Measurements from ENCODE around the gene WBP11. TPM values are rescaled to one million over a fixed set of nuclear protein-coding genes. Genes with fewer than 3 reads are reported as not detected.
A peak's percentile ranks its signal among the peaks of the same experiment; 100 is the strongest.

Gene WBP11
- total RNA-seq, 6 experiments from 2014 or later, result 8.6 to 24.9 (median 16.9) TPM

DNA sequence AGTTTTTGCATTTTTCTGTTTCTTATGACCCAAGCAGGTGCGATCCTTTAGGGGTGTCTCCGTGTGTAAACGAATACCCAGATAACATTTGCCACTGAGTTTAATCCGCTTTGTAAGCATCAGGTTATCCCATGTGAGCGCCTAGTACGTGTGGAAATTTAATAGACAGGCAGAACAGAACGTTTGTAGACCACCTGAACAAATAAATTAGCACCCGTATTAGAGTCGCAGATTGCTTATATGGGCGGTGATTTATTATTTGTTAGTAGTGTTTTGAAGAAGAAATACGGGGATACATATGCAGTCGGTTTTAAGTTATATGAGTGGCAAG lies 517 bp upstream of the WBP11 start:
- peak overlapping the region; percentile 18 to 91 (median 71) for H3K27ac ChIP-seq
- TF ChIP-seq POLR2A (IDR thresholded peaks at IDR 0.05), result no peak
- TF ChIP-seq, protein P1, sequence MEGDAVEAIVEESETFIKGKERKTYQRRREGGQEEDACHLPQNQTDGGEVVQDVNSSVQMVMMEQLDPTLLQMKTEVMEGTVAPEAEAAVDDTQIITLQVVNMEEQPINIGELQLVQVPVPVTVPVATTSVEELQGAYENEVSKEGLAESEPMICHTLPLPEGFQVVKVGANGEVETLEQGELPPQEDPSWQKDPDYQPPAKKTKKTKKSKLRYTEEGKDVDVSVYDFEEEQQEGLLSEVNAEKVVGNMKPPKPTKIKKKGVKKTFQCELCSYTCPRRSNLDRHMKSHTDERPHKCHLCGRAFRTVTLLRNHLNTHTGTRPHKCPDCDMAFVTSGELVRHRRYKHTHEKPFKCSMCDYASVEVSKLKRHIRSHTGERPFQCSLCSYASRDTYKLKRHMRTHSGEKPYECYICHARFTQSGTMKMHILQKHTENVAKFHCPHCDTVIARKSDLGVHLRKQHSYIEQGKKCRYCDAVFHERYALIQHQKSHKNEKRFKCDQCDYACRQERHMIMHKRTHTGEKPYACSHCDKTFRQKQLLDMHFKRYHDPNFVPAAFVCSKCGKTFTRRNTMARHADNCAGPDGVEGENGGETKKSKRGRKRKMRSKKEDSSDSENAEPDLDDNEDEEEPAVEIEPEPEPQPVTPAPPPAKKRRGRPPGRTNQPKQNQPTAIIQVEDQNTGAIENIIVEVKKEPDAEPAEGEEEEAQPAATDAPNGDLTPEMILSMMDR (IDR thresholded peaks at IDR 0.05), result no peak
- H3K9me3 ChIP-seq, result no peaks in the 10 kb centered on the region
- H3K27me3 ChIP-seq, result no peaks in the 10 kb centered on the region
- WGBS (ENCODE audit: insufficient coverage, low coverage, low lambda C conversion rate, missing lambda C conversion rate), result 0% methylated on average over 12 of the region's 12 CpGs
- peaks cover 0 to 10% (median 4%) of the 10 kb centered on the region in 4 donors for H3K36me3 ChIP-seq
- H3K4me1 ChIP-seq, result peaks cover 0 to 11% (median 2%) of the 10 kb centered on the region in 4 donors
- intact Hi-C loops (cut with DNase I), result no loop called here
- peak overlapping the region; percentile 75 to 87 (median 86) for H3K4me3 ChIP-seq
- DNase-seq (no peak), ATAC-seq (peak; percentile 18 to 39 (median 21))

DNA sequence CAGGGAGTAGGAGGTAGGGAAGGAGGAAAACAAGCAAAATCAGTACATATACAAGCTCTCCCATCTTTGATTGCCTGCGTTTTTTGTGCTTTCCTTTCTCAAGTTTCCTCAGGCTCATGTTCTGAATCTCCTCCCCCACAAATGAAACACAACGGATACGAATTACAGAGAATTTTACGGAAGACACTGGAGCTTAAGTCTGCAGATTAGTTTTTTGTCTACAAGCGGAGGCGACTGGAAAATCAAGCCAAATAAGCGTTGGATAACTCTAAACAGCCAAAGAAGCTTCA lies 612 bp downstream of the WBP11 start:
- under 1% methylated on average over 7 of the region's 7 CpGs for WGBS (ENCODE audit: insufficient coverage, low coverage, low lambda C conversion rate, missing lambda C conversion rate)
- ATAC-seq (no peak), DNase-seq (no peak)
- TF ChIP-seq, protein P1 (IDR thresholded peaks at IDR 0.05), result no peak
- no peak for TF ChIP-seq POLR2A (IDR thresholded peaks at IDR 0.05)
- Histone ChIP-seq H3K36me3 (peaks cover 0 to 21% (median 8%) of the 10 kb centered on the region in 4 donors), H3K9me3 (no peaks in the 10 kb centered on the region), H3K27me3 (no peaks in the 10 kb centered on the region), H3K27ac (peak overlapping the region; percentile 88 to 91 (median 90)), H3K4me1 (peaks cover 0 to 11% (median 2%) of the 10 kb centered on the region in 4 donors), H3K4me3 (peak overlapping the region; percentile 75 to 87 (median 86))
- intact Hi-C loops (cut with DNase I), result no loop called here

DNA sequence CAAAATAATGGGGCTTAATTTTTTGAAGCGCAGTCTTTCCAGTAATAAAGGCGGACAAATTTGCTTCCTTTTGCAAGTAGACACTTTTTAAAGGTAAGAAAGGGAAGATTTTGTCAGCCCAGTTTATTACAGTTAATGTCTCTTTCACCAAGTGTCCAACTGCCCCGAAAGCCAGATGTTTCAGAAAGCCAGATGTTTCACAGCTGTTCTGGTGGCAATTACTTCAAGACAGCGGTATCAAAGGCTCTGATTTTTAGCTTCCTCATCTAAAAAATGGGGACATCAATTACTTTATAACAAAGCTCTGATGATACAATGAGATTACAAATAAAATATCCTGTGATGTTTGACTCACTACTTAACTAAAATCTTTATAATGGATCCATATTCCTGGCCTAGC lies 1.0 kb downstream of the WBP11 start:
- Histone ChIP-seq H3K27me3 (no peaks in the 10 kb centered on the region), H3K27ac (no peak overlapping the region), H3K36me3 (peaks cover 0 to 25% (median 8%) of the 10 kb centered on the region in 4 donors), H3K4me1 (peaks cover 0 to 11% (median 2%) of the 10 kb centered on the region in 4 donors), H3K9me3 (no peaks in the 10 kb centered on the region), H3K4me3 (peak overlapping the region; percentile 75 to 87 (median 86))
- intact Hi-C loops (cut with DNase I), result no loop called here
- DNase-seq (no peak), ATAC-seq (no peak)
- WGBS (ENCODE audit: insufficient coverage, low coverage, low lambda C conversion rate, missing lambda C conversion rate), result 58% methylated on average over 4 of the region's 4 CpGs
- TF ChIP-seq, protein P1 (IDR thresholded peaks at IDR 0.05), result no peak
- TF ChIP-seq POLR2A (IDR thresholded peaks at IDR 0.05), result no peak

DNA sequence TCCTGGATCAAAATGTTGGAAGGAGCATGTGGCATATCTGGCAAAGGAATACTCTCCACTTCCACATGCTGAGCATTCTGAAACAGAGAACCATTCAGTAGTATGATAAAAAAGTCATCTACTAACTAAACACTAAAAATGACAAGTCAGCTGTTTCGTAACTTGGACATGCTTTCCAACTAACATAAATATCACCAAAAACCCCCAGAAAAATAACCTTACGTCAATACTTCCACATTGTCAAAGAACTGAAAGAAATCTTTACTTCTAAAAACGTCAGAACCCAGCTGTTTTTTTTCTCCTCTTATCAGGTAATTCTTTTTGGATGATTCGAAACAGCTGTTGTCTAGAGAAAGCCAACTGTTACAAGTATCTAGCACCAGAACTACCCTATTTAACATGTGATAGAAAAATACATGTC lies 8.2 kb downstream of the WBP11 start:
- Histone ChIP-seq H3K9me3 (no peaks in the 10 kb centered on the region), H3K27ac (no peak overlapping the region), H3K36me3 (peaks cover 3 to 89% (median 21%) of the 10 kb centered on the region in 4 donors), H3K27me3 (no peaks in the 10 kb centered on the region), H3K4me1 (no peaks in the 10 kb centered on the region), H3K4me3 (no peak overlapping the region)
- TF ChIP-seq, protein P1 (IDR thresholded peaks at IDR 0.05), result no peak
- no peak for ATAC-seq
- WGBS (ENCODE audit: insufficient coverage, low coverage, low lambda C conversion rate, missing lambda C conversion rate), result 55% methylated on average over 4 of the region's 4 CpGs
- no peak for DNase-seq
- intact Hi-C loops (cut with DNase I), result no loop called here

DNA sequence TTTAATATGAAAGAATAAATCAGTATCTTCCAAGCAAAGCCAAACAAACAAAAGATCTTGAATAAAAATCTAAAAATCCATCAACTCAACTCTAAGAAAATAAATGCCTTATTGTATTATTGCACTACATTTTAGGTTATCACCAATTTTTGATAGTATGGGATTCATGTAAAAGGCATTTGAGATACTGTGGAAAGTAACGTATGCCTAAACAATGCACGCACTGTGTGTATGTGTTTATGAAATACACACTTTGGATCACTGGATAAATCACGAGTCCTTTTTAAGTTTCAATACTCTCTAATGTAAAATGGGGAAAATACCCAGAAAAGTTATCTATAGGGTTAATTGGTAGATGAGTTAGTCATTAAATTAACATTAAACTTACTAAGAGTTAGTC lies 17.7 kb downstream of the WBP11 start:
- Histone ChIP-seq H3K27me3 (no peaks in the 10 kb centered on the region), H3K27ac (no peak overlapping the region), H3K36me3 (peaks cover 0 to 51% (median 18%) of the 10 kb centered on the region in 4 donors), H3K4me1 (no peaks in the 10 kb centered on the region), H3K9me3 (no peaks in the 10 kb centered on the region), H3K4me3 (no peak overlapping the region)
- WGBS (ENCODE audit: insufficient coverage, low coverage, low lambda C conversion rate, missing lambda C conversion rate), result 94% methylated on average over 3 of the region's 3 CpGs
- intact Hi-C loops (cut with DNase I), result no loop called here
- TF ChIP-seq, protein P1 (IDR thresholded peaks at IDR 0.05), result no peak
- no peak for TF ChIP-seq POLR2A (IDR thresholded peaks at IDR 0.05)
- ATAC-seq (no peak), DNase-seq (no peak)

All from right lobe of liver (tissue), 6 donors.